Trophoblast cell (in vitro differentiated cells and primary cell): ENCODE results near the gene CCDC12.

Source experiments
- DNase-seq, 2 donors: peaks; one replicate each; pipeline ENCODE4 v3.0.0-alpha.2; 2016
- H2AFZ ChIP-seq: 2 replicates; pipeline ENCODE4 v1.6.1; 2013; ENCODE audit warnings: low read length, moderate library complexity, mild to moderate bottlenecking; ENCODE audit not compliant: insufficient read depth, poor library complexity
- H2AK5ac ChIP-seq: 2 replicates; pipeline ENCODE4 v1.6.1; 2013; ENCODE audit warnings: mild to moderate bottlenecking, low read length
- H2BK120ac ChIP-seq: 2 replicates; pipeline ENCODE4 v1.6.1; 2013; ENCODE audit warnings: low read length, mild to moderate bottlenecking, moderate library complexity; ENCODE audit not compliant: insufficient read depth, poor library complexity
- H2BK12ac ChIP-seq: 2 replicates; pipeline ENCODE4 v1.6.1; 2013; ENCODE audit warnings: mild to moderate bottlenecking, low read length, moderate library complexity
- H2BK5ac ChIP-seq: 2 replicates; pipeline ENCODE4 v1.6.1; 2013; ENCODE audit warnings: low read length, low read depth, moderate library complexity, mild to moderate bottlenecking; ENCODE audit not compliant: poor library complexity
- H3K14ac ChIP-seq: 2 replicates; pipeline ENCODE4 v1.6.1; 2013; ENCODE audit warnings: mild to moderate bottlenecking, low read length
- H3K18ac ChIP-seq: 2 replicates; pipeline ENCODE4 v1.6.1; 2013; ENCODE audit warnings: mild to moderate bottlenecking, low read length
- H3K23ac ChIP-seq: 2 replicates; pipeline ENCODE4 v1.6.1; 2013; ENCODE audit warnings: low read length
- H3K27ac ChIP-seq: 2 replicates; pipeline ENCODE4 v1.5.1; 2013; ENCODE audit warnings: low read depth, mild to moderate bottlenecking, inconsistent platforms, low read length, moderate library complexity
- H3K27me3 ChIP-seq: 2 replicates; pipeline ENCODE4 v1.6.1; 2013; ENCODE audit warnings: inconsistent platforms, mild to moderate bottlenecking, low read length, moderate library complexity; ENCODE audit not compliant: insufficient read depth
- H3K36me3 ChIP-seq, 2 experiments: 1 replicate in 1 of 2; 2 replicates in 1 of 2; pipeline ENCODE4 v1.6.1; 2013; ENCODE audit warnings: low read length in 2 of 2, mild to moderate bottlenecking in 2 of 2, moderate library complexity in 1 of 2; ENCODE audit not compliant: insufficient read depth in 2 of 2, control insufficient read depth in 1 of 2
- H3K4ac ChIP-seq: 2 replicates; pipeline ENCODE4 v1.6.1; 2013; ENCODE audit warnings: low read depth, mild to moderate bottlenecking, low read length, moderate library complexity
- H3K4me1 ChIP-seq, 2 experiments: 1 replicate in 1 of 2; 2 replicates in 1 of 2; pipeline ENCODE4 v1.6.1; 2013; ENCODE audit warnings: low read length in 2 of 2, mild to moderate bottlenecking in 2 of 2, moderate library complexity in 1 of 2; ENCODE audit not compliant: insufficient read depth in 2 of 2, control insufficient read depth in 1 of 2
- H3K4me2 ChIP-seq: 2 replicates; pipeline ENCODE4 v1.6.1; 2013; ENCODE audit warnings: inconsistent platforms, mild to moderate bottlenecking, low read length, moderate library complexity
- H3K4me3 ChIP-seq: 2 replicates; pipeline ENCODE4 v1.5.1; 2013; ENCODE audit warnings: mild to moderate bottlenecking, low read depth, low read length, inconsistent platforms
- H3K79me1 ChIP-seq: one replicate; pipeline ENCODE4 v1.6.1; 2013; ENCODE audit warnings: low read length
- H3K79me2 ChIP-seq: 2 replicates; pipeline ENCODE4 v1.6.1; 2013; ENCODE audit warnings: low read length, mild to moderate bottlenecking; ENCODE audit not compliant: control insufficient read depth, insufficient read depth, poor library complexity
- H3K9ac ChIP-seq: 2 replicates; pipeline ENCODE4 v1.6.1; 2013; ENCODE audit warnings: mild to moderate bottlenecking, low read length
- H3K9me3 ChIP-seq: 2 replicates; pipeline ENCODE4 v1.6.1; 2013; ENCODE audit warnings: low read depth, mild to moderate bottlenecking, control low read depth, inconsistent platforms, low read length; ENCODE audit not compliant: insufficient read depth
- H4K12ac ChIP-seq: 2 replicates; pipeline ENCODE4 v1.6.1; 2013; ENCODE audit warnings: low read depth, mild to moderate bottlenecking, low read length, moderate library complexity
- H4K8ac ChIP-seq: 2 replicates; pipeline ENCODE4 v1.6.1; 2013; ENCODE audit warnings: low read depth, mild to moderate bottlenecking, low read length, moderate library complexity
- H4K91ac ChIP-seq: one replicate; pipeline ENCODE4 v1.6.1; 2013; ENCODE audit warnings: low read depth, mild to moderate bottlenecking, low read length, moderate library complexity
- WGBS: extraction: QIAGEN DNeasy Blood & Tissue Kit; methylation state at CpG from one replicate; pipeline ENCODE4 v1.1.7; 2013; ENCODE audit warnings: missing lambda C conversion rate; ENCODE audit not compliant: insufficient read length, insufficient coverage; ENCODE audit errors: extremely low coverage; 5-methylcytosine and 5-hydroxymethylcytosine counted together

The CCDC12 gene

GRCh38 chr3:46985588-46985987, 9.0 kb upstream of the CCDC12 start:
- H2AK5ac ChIP-seq = no peak overlapping the region
- DNase-seq = no peak

GRCh38 chr3:46984591-46985459, 8.3 kb upstream of the CCDC12 start:
- no peak overlapping the region for H2BK120ac ChIP-seq
- H3K9ac ChIP-seq = no peak overlapping the region
- H3K27me3 ChIP-seq = no peaks in the 10 kb centered on the region
- no peak overlapping the region for H3K4ac ChIP-seq
- no peak overlapping the region for H2BK12ac ChIP-seq
- H3K4me1 ChIP-seq = peaks cover 38 to 52% of the 10 kb centered on the region in 2 experiments
- H3K18ac ChIP-seq = no peak overlapping the region
- no peak overlapping the region for H4K12ac ChIP-seq
- H3K4me3 ChIP-seq = no peak overlapping the region
- H4K91ac ChIP-seq = no peak overlapping the region
- peaks cover 6 to 10% of the 10 kb centered on the region in 2 experiments for H3K36me3 ChIP-seq
- H3K14ac ChIP-seq = no peak overlapping the region
- H4K8ac ChIP-seq = no peak overlapping the region
- H3K9me3 ChIP-seq = no peaks in the 10 kb centered on the region
- H3K27ac ChIP-seq = no peak overlapping the region
- H3K79me2 ChIP-seq = peaks cover 8% of the 10 kb centered on the region
- peaks cover 16% of the 10 kb centered on the region for H3K79me1 ChIP-seq
- no CpG with 5 or more reads among the region's 11 CpGs for WGBS
- no peak overlapping the region for H3K4me2 ChIP-seq
- H2AFZ ChIP-seq = no peak overlapping the region
- DNase-seq = no peak
- no peak overlapping the region for H2BK5ac ChIP-seq
- peak overlapping the region; percentile 11 for H2AK5ac ChIP-seq
- H3K23ac ChIP-seq = no peak overlapping the region

More at GRCh38 chr3:46985588-46985987, 9.0 kb upstream of the CCDC12 start:
- H2BK5ac ChIP-seq = no peak overlapping the region
- H3K79me1 ChIP-seq = peaks cover 12% of the 10 kb centered on the region
- no peak overlapping the region for H2BK12ac ChIP-seq
- no peak overlapping the region for H3K14ac ChIP-seq
- no peak overlapping the region for H2AFZ ChIP-seq
- H3K27me3 ChIP-seq = no peaks in the 10 kb centered on the region
- no peak overlapping the region for H4K8ac ChIP-seq
- H3K27ac ChIP-seq = no peak overlapping the region
- H4K91ac ChIP-seq = no peak overlapping the region
- H3K4me2 ChIP-seq = no peak overlapping the region
- no CpG with 5 or more reads among the region's 5 CpGs for WGBS
- no peak overlapping the region for H3K23ac ChIP-seq
- H3K18ac ChIP-seq = no peak overlapping the region
- peaks cover 6 to 12% of the 10 kb centered on the region in 2 experiments for H3K36me3 ChIP-seq
- H4K12ac ChIP-seq = no peak overlapping the region
- no peak overlapping the region for H3K4me3 ChIP-seq
- peaks cover 4% of the 10 kb centered on the region for H3K79me2 ChIP-seq
- H3K9ac ChIP-seq = no peak overlapping the region
- no peak overlapping the region for H2BK120ac ChIP-seq
- H3K9me3 ChIP-seq = no peaks in the 10 kb centered on the region
- no peak overlapping the region for H3K4ac ChIP-seq
- peaks cover 38 to 46% of the 10 kb centered on the region in 2 experiments for H3K4me1 ChIP-seq

- Histone ChIP-seq H3K23ac (no peak overlapping the region), H3K27me3 (no peaks in the 10 kb centered on the region), H3K4me1 (peaks cover 40 to 53% of the 10 kb centered on the region in 2 experiments), H3K79me1 (peaks cover 19% of the 10 kb centered on the region), H4K91ac (peak overlapping the region; percentile 74), H3K9me3 (no peaks in the 10 kb centered on the region), H2BK120ac (peak overlapping the region; percentile 37), H3K4ac (peak overlapping the region; percentile 40), H2BK5ac (peak overlapping the region; percentile 29), H3K18ac (peak overlapping the region; percentile 34), H3K27ac (peak overlapping the region; percentile 4), H3K36me3 (no peaks in the 10 kb centered on the region), H2AFZ (no peak overlapping the region), H4K8ac (peak overlapping the region; percentile 18), H3K4me2 (no peak overlapping the region), H2AK5ac (peak overlapping the region; percentile 68), H2BK12ac (peak overlapping the region; percentile 53), H3K4me3 (no peak overlapping the region), H3K9ac (no peak overlapping the region), H3K79me2 (peaks cover 13% of the 10 kb centered on the region), H3K14ac (peak overlapping the region; percentile 50), H4K12ac (peak overlapping the region; percentile 17)
- DNase-seq = no peak
- WGBS = no CpG with 5 or more reads among the region's 2 CpGs
Observed at GRCh38 chr3:46982546-46982945, 6.0 kb upstream of the CCDC12 start.

GRCh38 chr3:46981932-46982471, 5.5 kb upstream of the CCDC12 start:
- H2BK5ac ChIP-seq = peak overlapping the region; percentile 69
- H2AFZ ChIP-seq = peak overlapping the region; percentile 54
- H3K14ac ChIP-seq = peak overlapping the region; percentile 65
- H4K91ac ChIP-seq = peak overlapping the region; percentile 86
- peak overlapping the region; percentile 48 for H3K4ac ChIP-seq
- H3K27me3 ChIP-seq = no peaks in the 10 kb centered on the region
- no peaks in the 10 kb centered on the region for H3K9me3 ChIP-seq
- H3K4me3 ChIP-seq = no peak overlapping the region
- no peak overlapping the region for H3K23ac ChIP-seq
- H3K27ac ChIP-seq = peak overlapping the region; percentile 50
- peak overlapping the region; percentile 64 for H4K8ac ChIP-seq
- no peak for DNase-seq
- peaks cover 37 to 50% of the 10 kb centered on the region in 2 experiments for H3K4me1 ChIP-seq
- H3K4me2 ChIP-seq = peak overlapping the region; percentile 70
- peaks cover 13% of the 10 kb centered on the region for H3K79me2 ChIP-seq
- peaks cover 21% of the 10 kb centered on the region for H3K79me1 ChIP-seq
- H3K9ac ChIP-seq = no peak overlapping the region
- H3K18ac ChIP-seq = peak overlapping the region; percentile 81
- H3K36me3 ChIP-seq = no peaks in the 10 kb centered on the region
- no CpG with 5 or more reads among the region's 5 CpGs for WGBS
- H2AK5ac ChIP-seq = no peak overlapping the region
- H2BK120ac ChIP-seq = peak overlapping the region; percentile 51
- no peak overlapping the region for H2BK12ac ChIP-seq
- H4K12ac ChIP-seq = no peak overlapping the region
